Parathyroid adenoma (tissue), 2 donors: ENCODE results near the gene LY86.
"Not testable (repeated sequence)": the region's sequence is repeated elsewhere in the genome, so short reads cannot be mapped to it uniquely, and the experiment has no call there.

Source experiments
- H2AFZ ChIP-seq: fragments of 300-600 bp; sonication (generic); one replicate; pipeline ENCODE4 v1.7.0; 2017; ENCODE audit warnings: antibody characterized with exemption, mild to moderate bottlenecking
- H3K27ac ChIP-seq: fragments of 300-600 bp; sonication (generic); one replicate; pipeline ENCODE4 v1.7.0; 2017
- H3K27me3 ChIP-seq: fragments of 300-600 bp; sonication (generic); one replicate; pipeline ENCODE4 v1.7.0; 2017; ENCODE audit warnings: low read length; ENCODE audit not compliant: control insufficient read depth, insufficient read depth
- H3K36me3 ChIP-seq: fragments of 300-600 bp; sonication (generic); one replicate; pipeline ENCODE4 v1.7.0; 2017; ENCODE audit warnings: low read length; ENCODE audit not compliant: control insufficient read depth, insufficient read depth
- H3K4me1 ChIP-seq: fragments of 300-600 bp; sonication (generic); one replicate; pipeline ENCODE4 v1.7.0; 2017; ENCODE audit warnings: control low read depth
- H3K4me2 ChIP-seq: fragments of 300-600 bp; sonication (generic); one replicate; pipeline ENCODE4 v1.7.0; 2017; ENCODE audit warnings: low read length
- H3K4me3 ChIP-seq: fragments of 300-600 bp; sonication (generic); one replicate; pipeline ENCODE4 v1.7.0; 2017; ENCODE audit warnings: low read depth, low read length
- H3K79me2 ChIP-seq: fragments of 300-600 bp; sonication (generic); one replicate; pipeline ENCODE4 v1.7.0; 2017; ENCODE audit warnings: control low read depth
- H3K9ac ChIP-seq: fragments of 300-600 bp; sonication (generic); one replicate; pipeline ENCODE4 v1.7.0; 2017; ENCODE audit warnings: mild to moderate bottlenecking
- H3K9me3 ChIP-seq: fragments of 300-600 bp; sonication (generic); one replicate; pipeline ENCODE4 v1.7.0; 2017; ENCODE audit warnings: low read length; ENCODE audit not compliant: control insufficient read depth
- CTCF ChIP-seq: fragments of 300-600 bp; sonication (generic); IDR thresholded peaks from one replicate; pipeline ENCODE4 v1.7.0; 2017; ENCODE audit warnings: antibody characterized with exemption, mild to moderate bottlenecking
- donor health status: primary hyperparathyroidism.

Gene LY86

GRCh38 chr6:6665555-6666243, 77.2 kb downstream of the LY86 start:
- Histone ChIP-seq H3K4me2 (no peak overlapping the region), H3K9ac (no peak overlapping the region), H3K27me3 (no peaks in the 10 kb centered on the region), H3K9me3 (no peaks in the 10 kb centered on the region), H3K4me1 (no peaks in the 10 kb centered on the region), H3K36me3 (no peaks in the 10 kb centered on the region), H3K27ac (no peak overlapping the region), H3K79me2 (no peaks in the 10 kb centered on the region), H2AFZ (no peak overlapping the region), H3K4me3 (no peak overlapping the region)
- no peak for TF ChIP-seq CTCF

GRCh38 chr6:6670150-6670549, 81.6 kb downstream of the LY86 start:
- not testable (repeated sequence) for H3K4me1 ChIP-seq, H3K9ac ChIP-seq, H2AFZ ChIP-seq, H3K27me3 ChIP-seq, H3K9me3 ChIP-seq, H3K36me3 ChIP-seq, H3K79me2 ChIP-seq, H3K4me3 ChIP-seq, H3K4me2 ChIP-seq, H3K27ac ChIP-seq

- Histone ChIP-seq H3K4me3 (no peak overlapping the region), H2AFZ (no peak overlapping the region), H3K9me3 (no peaks in the 10 kb centered on the region), H3K9ac (no peak overlapping the region), H3K79me2 (no peaks in the 10 kb centered on the region), H3K4me1 (peaks cover 3% of the 10 kb centered on the region), H3K4me2 (no peak overlapping the region), H3K27ac (no peak overlapping the region), H3K36me3 (no peaks in the 10 kb centered on the region), H3K27me3 (no peaks in the 10 kb centered on the region)
- no peak for TF ChIP-seq CTCF
Observed at GRCh38 chr6:6674872-6675271, 86.4 kb downstream of the LY86 start.

- H3K27ac ChIP-seq, result peak overlapping the region; percentile 2
- H3K79me2 ChIP-seq, result no peaks in the 10 kb centered on the region
- no peak overlapping the region for H3K9ac ChIP-seq
- no peaks in the 10 kb centered on the region for H3K9me3 ChIP-seq
- no peaks in the 10 kb centered on the region for H3K27me3 ChIP-seq
- H3K4me3 ChIP-seq, result no peak overlapping the region
- H2AFZ ChIP-seq, result peak overlapping the region; percentile 49
- no peaks in the 10 kb centered on the region for H3K36me3 ChIP-seq
- peaks cover 3% of the 10 kb centered on the region for H3K4me1 ChIP-seq
- no peak overlapping the region for H3K4me2 ChIP-seq
- TF ChIP-seq CTCF, result peak; percentile 99
Observed at GRCh38 chr6:6676910-6677441, 88.5 kb downstream of the LY86 start.

GRCh38 chr6:6678185-6678671, 89.7 kb downstream of the LY86 start:
- no peak for TF ChIP-seq CTCF
- H3K27me3 ChIP-seq, result no peaks in the 10 kb centered on the region
- no peaks in the 10 kb centered on the region for H3K9me3 ChIP-seq
- H3K79me2 ChIP-seq, result no peaks in the 10 kb centered on the region
- no peak overlapping the region for H3K9ac ChIP-seq
- no peak overlapping the region for H3K4me3 ChIP-seq
- H2AFZ ChIP-seq, result no peak overlapping the region
- peaks cover 3% of the 10 kb centered on the region for H3K4me1 ChIP-seq
- H3K4me2 ChIP-seq, result no peak overlapping the region
- H3K27ac ChIP-seq, result peak overlapping the region; percentile 2
- no peaks in the 10 kb centered on the region for H3K36me3 ChIP-seq
